Measurements from ENCODE around the gene CCNB3.

DNA sequence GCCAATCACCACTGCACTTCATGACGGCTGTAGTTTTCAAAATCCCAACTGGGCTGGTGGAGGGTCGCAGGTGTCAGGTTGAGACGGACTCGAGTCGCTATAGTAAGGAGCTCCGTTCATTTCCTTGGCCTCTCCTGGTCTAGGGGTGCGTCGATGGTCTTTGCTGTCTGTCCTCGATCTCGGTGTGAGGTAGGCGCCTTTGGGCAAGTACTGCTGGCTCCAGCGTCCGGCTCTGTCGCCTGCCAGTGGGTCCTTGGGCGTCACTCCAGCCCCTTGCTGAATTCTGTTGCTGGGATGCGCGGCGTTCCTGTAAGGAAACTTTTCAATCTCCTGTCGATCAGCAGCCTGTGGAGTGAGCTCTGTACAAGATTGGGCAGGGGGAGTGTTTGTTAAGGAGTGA is 76.7 kb downstream of the CCNB3 start:
- TF ChIP-seq NFRKB (IDR thresholded peaks at IDR 0.05) (no peak), FOXM1 (IDR thresholded peaks at IDR 0.05; ENCODE audit: borderline replicate concordance) (no peak), HDGF (IDR thresholded peaks at IDR 0.05; ENCODE audit: borderline replicate concordance) (no peak), FOXA1 (IDR thresholded peaks at IDR 0.05) (no peak), CTBP1 (IDR thresholded peaks at IDR 0.05; ENCODE audit: borderline replicate concordance) (no peak), BHLHE40 (IDR thresholded peaks at IDR 0.05; ENCODE audit: borderline replicate concordance) (no peak), ELF4 (IDR thresholded peaks at IDR 0.05) (no peak), SUZ12 (IDR thresholded peaks at IDR 0.05) (no peak)
- TF ChIP-seq, protein P1, sequence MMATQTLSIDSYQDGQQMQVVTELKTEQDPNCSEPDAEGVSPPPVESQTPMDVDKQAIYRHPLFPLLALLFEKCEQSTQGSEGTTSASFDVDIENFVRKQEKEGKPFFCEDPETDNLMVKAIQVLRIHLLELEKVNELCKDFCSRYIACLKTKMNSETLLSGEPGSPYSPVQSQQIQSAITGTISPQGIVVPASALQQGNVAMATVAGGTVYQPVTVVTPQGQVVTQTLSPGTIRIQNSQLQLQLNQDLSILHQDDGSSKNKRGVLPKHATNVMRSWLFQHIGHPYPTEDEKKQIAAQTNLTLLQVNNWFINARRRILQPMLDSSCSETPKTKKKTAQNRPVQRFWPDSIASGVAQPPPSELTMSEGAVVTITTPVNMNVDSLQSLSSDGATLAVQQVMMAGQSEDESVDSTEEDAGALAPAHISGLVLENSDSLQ (IDR thresholded peaks at IDR 0.05): no peak

Data from HEK293T (cell line).